ENCODE measurements around the gene ZSWIM6. TPM values are rescaled to one million over a fixed set of nuclear protein-coding genes. Genes with fewer than 3 reads are reported as not detected.

The ZSWIM6 gene
- 10 to 100 TPM in 5 of 6 experiments, 1 to 10 TPM in 1; 9.7 to 13.5 (median 11.7) TPM for total RNA-seq (2021; fragmentation: NEBNext Ultra II Directional; extraction: Animal tissue kit (Norgen Biotek cat#: 25700))
- long read RNA-seq, partial matches to known transcripts = 0 of 1 reads
- long read RNA-seq, other reads (novel, unspliced or antisense) = 1 of 1 reads

- Mint-ChIP-seq H3K27me3 (ENCODE audit: insufficient read depth) (no peaks in the 10 kb centered on the region; the same call in 1 of the 2 replicates), H3K9me3 (no peaks in the 10 kb centered on the region), H3K36me3 (ENCODE audit: low read depth) (peaks cover 12% of the 10 kb centered on the region), H3K27ac (peak within 1 kb of the TSS; percentile 87), H3K4me3 (peak within 1 kb of the TSS; percentile 92), H3K4me1 (ENCODE audit: low read depth) (peaks cover 53% of the 10 kb centered on the region)
- no peak; the same call in 1 of the 2 replicates for TF ChIP-seq CTCF (IDR thresholded peaks at IDR 0.05)
- peak; percentile 98 for DNase-seq
Measured at GRCh38 chr5:61331407-61332357, at the start of gene ZSWIM6. ZSWIM6 (plus strand) TSS chr5:61332258; CDS start chr5:61332273, 15 bp downstream.

GRCh38 chr5:61283471-61283870 is 48.6 kb upstream of the ZSWIM6 start:
- no peaks in the 10 kb centered on the region; the same call in 1 of the 2 replicates for H3K27me3 Mint-ChIP-seq (ENCODE audit: insufficient read depth)
- H3K4me1 Mint-ChIP-seq (ENCODE audit: low read depth) = peaks cover 45% of the 10 kb centered on the region
- DNase-seq = no peak
- peaks cover 4% of the 10 kb centered on the region; the same call in 1 of the 2 replicates for H3K36me3 Mint-ChIP-seq (ENCODE audit: low read depth)
- H3K27ac Mint-ChIP-seq = no peak overlapping the region
- H3K9me3 Mint-ChIP-seq = no peaks in the 10 kb centered on the region
- TF ChIP-seq CTCF (IDR thresholded peaks at IDR 0.05) = no peak
- no peak overlapping the region for H3K4me3 Mint-ChIP-seq

- TF ChIP-seq CTCF (IDR thresholded peaks at IDR 0.05) = no peak
- peaks cover 50% of the 10 kb centered on the region for H3K4me1 Mint-ChIP-seq (ENCODE audit: low read depth)
- no peak overlapping the region for H3K4me3 Mint-ChIP-seq
- no peak for DNase-seq
- no peaks in the 10 kb centered on the region for H3K9me3 Mint-ChIP-seq
- peaks cover 4% of the 10 kb centered on the region; the same call in 1 of the 2 replicates for H3K36me3 Mint-ChIP-seq (ENCODE audit: low read depth)
- no peak overlapping the region for H3K27ac Mint-ChIP-seq
- no peaks in the 10 kb centered on the region; the same call in 1 of the 2 replicates for H3K27me3 Mint-ChIP-seq (ENCODE audit: insufficient read depth)
Measured at GRCh38 chr5:61285531-61285930, 46.5 kb upstream of the ZSWIM6 start.

GRCh38 chr5:61286446-61287132 is 45.5 kb upstream of the ZSWIM6 start:
- no peak overlapping the region; the same call in 1 of the 2 replicates for H3K4me3 Mint-ChIP-seq
- no peaks in the 10 kb centered on the region; the same call in 1 of the 2 replicates for H3K27me3 Mint-ChIP-seq (ENCODE audit: insufficient read depth)
- peaks cover 49% of the 10 kb centered on the region for H3K4me1 Mint-ChIP-seq (ENCODE audit: low read depth)
- H3K9me3 Mint-ChIP-seq = no peaks in the 10 kb centered on the region
- H3K36me3 Mint-ChIP-seq (ENCODE audit: low read depth) = peaks cover 13% of the 10 kb centered on the region; the same call in 1 of the 2 replicates
- peak; percentile 52 for DNase-seq
- peak overlapping the region; percentile 73 for H3K27ac Mint-ChIP-seq
- TF ChIP-seq CTCF (IDR thresholded peaks at IDR 0.05) = no peak

GRCh38 chr5:61287474-61287873 is 44.6 kb upstream of the ZSWIM6 start:
- H3K4me3 Mint-ChIP-seq = no peak overlapping the region
- H3K36me3 Mint-ChIP-seq (ENCODE audit: low read depth) = peaks cover 16% of the 10 kb centered on the region; the same call in 1 of the 2 replicates
- H3K27me3 Mint-ChIP-seq (ENCODE audit: insufficient read depth) = no peaks in the 10 kb centered on the region; the same call in 1 of the 2 replicates
- H3K9me3 Mint-ChIP-seq = no peaks in the 10 kb centered on the region
- TF ChIP-seq CTCF (IDR thresholded peaks at IDR 0.05) = no peak
- H3K4me1 Mint-ChIP-seq (ENCODE audit: low read depth) = peaks cover 49% of the 10 kb centered on the region
- DNase-seq = no peak
- no peak overlapping the region; the same call in 1 of the 2 replicates for H3K27ac Mint-ChIP-seq
